GM19035 (cell line): ENCODE results near the gene FCSK.
A peak's percentile ranks its signal among the peaks of the same experiment; 100 is the strongest.
"Not testable (repeated sequence)": the region's sequence is repeated elsewhere in the genome, so short reads cannot be mapped to it uniquely, and the experiment has no call there.

Experiments used
- ATAC-seq: cut with Tn5 transposase; IDR thresholded peaks from one replicate; pipeline ENCODE4 v1.9.1; 2021; ENCODE audit not compliant: unreplicated experiment

The FCSK gene

DNA sequence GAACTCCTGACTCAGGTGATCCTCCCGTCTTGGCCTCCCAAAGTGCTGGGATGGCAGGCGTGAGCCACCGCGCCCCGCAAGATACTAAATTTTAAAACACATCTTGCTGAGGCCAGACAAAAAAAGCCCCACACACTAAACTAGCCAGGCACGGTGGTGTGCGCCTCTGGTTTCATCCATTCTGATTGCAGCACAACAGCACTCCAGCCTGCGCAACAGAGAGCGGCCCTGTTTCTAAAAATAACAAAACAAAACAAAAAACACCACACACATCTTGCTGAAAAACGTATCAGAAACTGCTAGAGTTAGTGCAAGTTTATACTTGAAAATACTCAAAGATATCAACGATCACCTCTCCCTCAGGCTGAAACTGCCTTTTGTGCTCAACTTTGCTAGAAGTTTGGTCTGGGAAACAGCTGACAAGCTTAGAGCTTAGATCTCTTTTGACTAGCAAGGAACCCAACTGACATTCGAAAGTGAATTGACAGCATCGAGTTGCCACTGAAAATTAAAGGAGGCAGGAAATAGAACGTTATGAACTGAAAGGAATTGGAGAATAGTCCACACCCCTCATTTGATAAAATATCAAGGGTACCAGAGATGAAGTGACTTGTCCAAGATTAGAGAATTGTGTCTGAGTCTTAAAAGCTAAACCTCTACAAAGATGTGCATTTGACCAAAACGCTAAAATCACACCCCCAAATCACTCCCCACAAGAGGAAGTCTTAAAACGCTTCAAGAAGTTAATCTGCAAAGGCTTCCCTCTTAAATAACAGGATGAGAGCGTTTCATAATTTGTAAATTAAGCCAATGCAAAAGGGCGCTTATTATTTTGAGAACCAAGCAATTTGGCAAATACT is 68.1 kb downstream of the FCSK start:
- ATAC-seq, result no peak

DNA sequence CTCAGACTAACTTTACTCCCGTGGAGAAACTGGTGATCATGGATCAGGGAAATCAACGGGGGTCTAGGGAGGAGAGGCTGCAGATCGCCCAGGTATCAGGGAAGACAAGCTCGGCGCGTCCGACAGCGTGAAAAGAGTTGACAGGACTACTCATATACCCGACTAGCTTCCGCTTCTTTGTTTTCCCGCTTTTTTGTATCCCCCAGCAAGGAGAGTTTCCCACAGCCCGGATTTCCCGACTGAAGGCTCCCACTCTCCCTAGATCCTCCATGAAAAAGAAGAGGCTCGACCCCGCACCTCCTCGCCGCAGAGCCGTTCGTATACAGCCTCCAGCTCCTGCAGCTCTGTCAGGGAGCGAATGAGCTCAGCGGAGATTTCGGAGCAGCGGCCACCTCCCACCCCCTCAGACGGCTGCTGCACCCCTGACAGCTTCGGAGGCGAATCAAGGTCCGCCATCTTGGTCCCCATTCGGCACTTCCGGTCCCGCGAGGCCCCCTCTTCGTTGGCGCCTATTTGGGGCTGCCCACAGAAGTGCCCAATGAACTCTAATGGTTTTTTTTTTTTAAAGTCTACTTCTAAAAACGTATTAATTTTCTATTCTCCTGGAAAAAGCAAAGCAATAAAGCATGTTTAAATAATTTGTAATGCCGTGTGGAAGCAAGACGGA is 68.8 kb downstream of the FCSK start, which contains the start of gene COG4:
TSS of gene COG4 (minus strand) at position 479 of the 667 bp plus-strand sequence. CDS start at position 468, 11 bp downstream.
- ATAC-seq, result peak; percentile 63

DNA sequence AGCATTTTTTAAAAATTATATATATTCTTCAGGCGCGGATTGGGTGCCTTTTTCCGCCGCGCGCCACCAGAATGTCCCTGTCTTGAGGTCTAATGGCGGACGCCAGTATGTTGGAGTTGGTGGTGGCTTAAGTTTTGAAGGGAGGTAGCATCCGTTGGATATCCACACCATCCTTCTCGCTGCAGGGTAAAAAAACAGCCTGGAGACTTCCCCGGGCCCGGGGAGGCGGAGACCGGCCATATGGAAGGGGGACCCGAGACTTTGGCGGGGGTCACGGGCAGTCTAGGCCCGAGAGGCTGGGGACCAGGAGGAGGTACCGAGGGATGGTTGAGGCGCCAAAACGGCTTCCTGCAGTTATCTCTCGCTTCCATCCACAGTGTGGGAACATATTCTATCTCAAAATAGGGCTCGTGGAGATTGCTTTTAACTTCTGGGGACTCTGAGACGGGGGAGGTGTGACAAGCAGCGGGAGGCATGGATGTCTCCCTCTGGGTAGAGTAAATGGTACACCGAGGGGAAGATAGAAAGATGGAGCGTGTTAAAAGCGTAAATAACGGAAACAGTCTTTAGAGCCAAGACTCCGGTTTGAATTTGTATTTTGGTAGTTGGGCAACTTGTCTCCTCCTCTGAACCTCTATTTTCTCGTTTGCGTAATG is 69.5 kb downstream of the FCSK start, which contains the start of gene SF3B3:
TSS of gene SF3B3 (plus strand) at position 74 of the 656 bp plus-strand sequence. CDS start 2,841 bp downstream, outside the sequence.
- ATAC-seq, result peak; percentile 46

DNA sequence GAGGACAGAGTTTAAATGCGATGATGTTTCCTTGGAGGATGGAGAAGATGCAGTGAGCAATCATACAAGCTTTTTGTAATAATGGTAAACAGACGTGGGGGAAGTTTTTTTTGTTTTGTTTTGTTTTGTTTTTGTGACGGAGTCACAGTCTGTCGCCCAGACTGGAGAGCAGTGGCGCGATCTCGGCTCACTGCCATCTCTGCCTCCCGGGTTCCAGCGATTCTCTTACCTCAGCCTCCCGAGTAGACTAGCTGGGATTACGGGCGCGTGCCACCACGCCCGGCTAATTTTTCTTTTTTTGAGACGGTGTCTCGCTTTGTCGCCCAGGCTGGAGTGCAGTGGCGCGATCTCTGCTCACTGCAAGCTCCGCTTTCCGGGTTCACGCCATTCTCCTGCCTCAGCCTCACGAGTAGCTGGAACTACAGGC is 70.0 kb downstream of the FCSK start:
- not testable (repeated sequence) for ATAC-seq

DNA sequence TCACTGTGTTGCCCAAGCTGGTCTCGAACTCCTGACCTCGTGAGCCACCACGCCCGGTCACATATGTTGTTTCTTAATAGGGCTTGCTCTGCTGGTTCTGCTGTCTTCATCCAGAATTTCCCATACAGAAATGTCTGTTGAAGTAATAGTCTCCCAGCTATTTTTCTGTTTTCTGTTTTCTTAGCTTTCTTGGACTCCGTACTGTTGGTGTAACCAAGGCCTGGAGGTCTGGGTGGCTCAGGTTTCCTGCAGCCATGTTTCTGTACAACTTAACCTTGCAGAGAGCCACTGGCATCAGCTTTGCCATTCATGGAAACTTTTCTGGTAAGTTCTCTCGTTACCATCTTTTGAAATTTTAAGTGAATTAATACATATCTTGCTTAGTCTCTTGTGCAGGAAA is 72.0 kb downstream of the FCSK start:
- ATAC-seq, result no peak

DNA sequence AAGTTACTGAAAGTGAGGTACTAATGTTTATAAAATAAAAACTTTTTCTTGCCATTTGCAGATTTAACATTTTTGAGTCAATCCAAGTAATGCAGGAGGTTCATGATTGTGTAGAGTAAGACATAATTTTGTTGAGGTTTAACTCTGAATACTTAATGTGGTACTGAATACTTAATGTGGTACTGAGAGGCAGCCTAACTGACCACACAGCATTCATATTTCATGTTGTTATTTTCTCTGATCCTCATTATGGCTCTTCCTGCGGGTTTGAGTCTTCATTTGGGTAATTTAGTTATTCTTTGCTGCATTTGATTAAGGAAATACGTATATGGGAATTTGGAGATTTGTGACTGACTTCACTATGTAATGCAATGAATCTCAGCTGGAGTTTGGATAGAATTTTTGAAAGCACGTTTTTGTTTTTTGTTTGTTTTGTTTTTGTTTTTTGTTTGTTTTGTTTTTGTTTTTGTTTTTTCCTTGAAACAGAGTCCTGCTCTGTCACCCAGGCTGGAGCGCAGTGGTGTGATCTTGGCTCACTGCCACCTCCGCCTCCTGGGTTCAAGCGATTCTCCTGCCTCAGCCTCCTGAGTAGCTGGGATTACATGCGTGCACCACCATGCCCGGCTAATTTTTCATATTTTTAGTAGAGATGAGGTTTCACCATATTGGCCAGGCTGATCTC is 73.1 kb downstream of the FCSK start:
- no peak for ATAC-seq

DNA sequence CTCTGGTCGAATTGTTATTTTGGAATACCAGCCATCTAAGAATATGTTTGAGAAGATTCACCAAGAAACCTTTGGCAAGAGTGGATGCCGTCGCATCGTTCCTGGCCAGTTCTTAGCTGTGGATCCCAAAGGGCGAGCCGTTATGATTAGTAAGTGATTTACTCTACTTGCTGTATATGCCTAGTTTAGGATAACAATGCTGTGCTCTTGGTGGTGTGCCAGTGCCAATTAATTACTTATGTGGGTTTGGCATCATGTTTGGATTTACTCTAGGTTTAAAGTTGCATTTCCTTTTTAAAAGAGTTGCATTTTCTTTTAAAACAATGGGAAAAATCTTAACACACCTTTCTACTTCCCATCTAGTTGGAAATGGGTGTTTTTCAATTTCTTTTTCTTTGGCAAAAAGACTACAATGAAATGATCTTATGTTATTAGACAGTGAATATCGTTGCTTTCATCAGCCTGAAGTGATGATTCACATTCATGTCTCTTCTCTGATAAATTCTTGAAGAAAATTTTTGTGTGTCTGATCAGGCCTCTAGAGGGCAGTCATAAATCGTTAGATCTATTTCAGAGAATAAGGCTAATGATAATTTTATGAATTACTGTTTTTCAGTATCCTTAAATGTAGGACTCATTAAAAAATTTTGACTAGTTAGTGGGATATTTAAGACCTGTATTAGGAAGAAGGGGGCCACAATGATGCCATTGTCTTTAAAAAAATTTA is 74.8 kb downstream of the FCSK start:
- ATAC-seq, result no peak
